A673 (cell line): ENCODE measurements around the gene TCP11L2. TPM values are rescaled to one million over a fixed set of nuclear protein-coding genes. Genes with fewer than 3 reads are reported as not detected.

Experiments used
- BruUV-seq: library from RNA; stranded (reverse); fragments of 400-500 nt; replicated peaks from 2 replicates; lab custom pipeline; 2021; lab: Mats Ljungman, UMichigan
- CTCF ChIA-PET: fragments of 300-600 bp; sonication (Branson Sonifier 250); formaldehyde crosslinking; loops from one replicate; lab custom pipeline; 2022; ENCODE audit warnings: antibody characterized with exemption; lab: Charles Lee
- POLR2A ChIA-PET: fragments of 300-600 bp; sonication (Branson Sonifier 250); formaldehyde crosslinking; loops from one replicate; lab custom pipeline; 2022; ENCODE audit warnings: antibody characterized with exemption; ENCODE audit not compliant: low non-redundant PET; lab: Charles Lee
- DNase-seq: peaks from one replicate; pipeline ENCODE4 v3.0.0-alpha.2; 2015; ENCODE audit warnings: low spot score
- H3K27ac ChIP-seq: fragments of 200-600 bp; sonication (generic); 2 replicates; pipeline ENCODE4 v1.5.1; 2016; ENCODE audit warnings: mixed run types, low read depth, mild to moderate bottlenecking, mixed read lengths, antibody characterized with exemption, low read length; ENCODE audit not compliant: poor library complexity, severe bottlenecking
- H3K27me3 ChIP-seq: fragments of 200-600 bp; sonication (generic); replicated peaks from 2 replicates; pipeline ENCODE4 v1.6.1; 2017; ENCODE audit warnings: mixed run types, low read depth, mild to moderate bottlenecking, mixed read lengths, antibody characterized with exemption, low read length; ENCODE audit not compliant: insufficient read depth, poor library complexity
- H3K36me3 ChIP-seq: fragments of 200-600 bp; sonication (generic); 2 replicates; pipeline ENCODE4 v1.6.1; 2016; ENCODE audit warnings: mixed run types, mild to moderate bottlenecking, mixed read lengths, antibody characterized with exemption, low read length; ENCODE audit not compliant: insufficient read depth, poor library complexity, severe bottlenecking
- H3K4me1 ChIP-seq: fragments of 200-600 bp; sonication (generic); 2 replicates; pipeline ENCODE4 v1.6.1; 2017; ENCODE audit warnings: mixed run types, mild to moderate bottlenecking, mixed read lengths, antibody characterized with exemption, low read length; ENCODE audit not compliant: insufficient read depth, poor library complexity, severe bottlenecking
- H3K4me3 ChIP-seq: fragments of 200-600 bp; sonication (generic); 2 replicates; pipeline ENCODE4 v1.5.1; 2016; ENCODE audit warnings: low read depth, mixed run types, mild to moderate bottlenecking, mixed read lengths, low read length; ENCODE audit not compliant: poor library complexity, severe bottlenecking
- H3K9me3 ChIP-seq: fragments of 200-600 bp; sonication (generic); 2 replicates; pipeline ENCODE4 v1.6.1; 2016; ENCODE audit warnings: mixed run types, low read depth, mild to moderate bottlenecking, mixed read lengths, antibody characterized with exemption, low read length; ENCODE audit not compliant: poor library complexity, severe bottlenecking
- CTCF ChIP-seq: fragments of 300-800, 200-600 bp; sonication (generic); conservative IDR thresholded peaks from 2 replicates; pipeline ENCODE4 v1.5.1; 2017; ENCODE audit warnings: low read depth, mild to moderate bottlenecking, antibody characterized with exemption, low read length, moderate library complexity, mixed read lengths
- EZH2 ChIP-seq: fragments of 200-600 bp; sonication (generic); IDR thresholded peaks from 2 replicates; pipeline ENCODE4 v1.6.1; 2017; ENCODE audit warnings: borderline replicate concordance, low read depth, mild to moderate bottlenecking, mixed read lengths, antibody characterized with exemption, low read length; ENCODE audit not compliant: poor library complexity, severe bottlenecking
- intact Hi-C: fragments of 100-400 bp; cut with micrococcal nuclease; formaldehyde crosslinking; loops from one replicate; pipeline ENCODE4 v1.10.0; 2022; ENCODE audit not compliant: unreplicated experiment
- total RNA-seq: library from RNA; stranded (reverse); gene quantifications from 2 replicates; pipeline ENCODE4 v1.2.3, GENCODE V29; 2021

The TCP11L2 gene
- total RNA-seq, 1 experiment from 2014 or later, result 0.39 TPM

GRCh38 chr12:106341086-106341877, 38.7 kb downstream of the TCP11L2 start:
- H3K4me1 ChIP-seq, result no peaks in the 10 kb centered on the region
- H3K36me3 ChIP-seq, result no peaks in the 10 kb centered on the region
- POLR2A ChIA-PET, result no interaction called here
- CTCF ChIA-PET, result no interaction called here
- intact Hi-C loops, result no loop called here
- H3K27me3 ChIP-seq, result no peaks in the 10 kb centered on the region
- no peak for DNase-seq
- BruUV-seq, result no TSS peak
- no peak for TF ChIP-seq CTCF
- TF ChIP-seq EZH2, result no peak
- H3K9me3 ChIP-seq, result no peaks in the 10 kb centered on the region
- H3K27ac ChIP-seq, result no peak overlapping the region
- no peak overlapping the region for H3K4me3 ChIP-seq

GRCh38 chr12:106342397-106343213, 40.1 kb downstream of the TCP11L2 start:
- BruUV-seq, result no TSS peak
- no peak overlapping the region for H3K27ac ChIP-seq
- ChIA-PET CTCF (no interaction called here), POLR2A (no interaction called here)
- intact Hi-C loops, result no loop called here
- no peaks in the 10 kb centered on the region for H3K27me3 ChIP-seq
- no peak overlapping the region for H3K4me3 ChIP-seq
- no peaks in the 10 kb centered on the region for H3K4me1 ChIP-seq
- H3K36me3 ChIP-seq, result no peaks in the 10 kb centered on the region
- no peaks in the 10 kb centered on the region for H3K9me3 ChIP-seq
- peak; percentile 17 for DNase-seq
- TF ChIP-seq EZH2 (no peak), CTCF (no peak)

GRCh38 chr12:106343214-106343528, 40.6 kb downstream of the TCP11L2 start:
- ChIA-PET POLR2A (no interaction called here), CTCF (no interaction called here)
- Histone ChIP-seq H3K9me3 (no peaks in the 10 kb centered on the region), H3K27me3 (no peaks in the 10 kb centered on the region), H3K27ac (no peak overlapping the region), H3K4me1 (no peaks in the 10 kb centered on the region), H3K36me3 (no peaks in the 10 kb centered on the region), H3K4me3 (no peak overlapping the region)
- no peak for DNase-seq
- intact Hi-C loops, result no loop called here
- TF ChIP-seq EZH2 (no peak), CTCF (no peak)
- BruUV-seq, result no TSS peak
